Endothelial cell of umbilical vein (primary cell): Measurements from ENCODE around the gene PROZ. TPM values are rescaled to one million over a fixed set of nuclear protein-coding genes. Genes with fewer than 3 reads are reported as not detected.

Experiments used
- BruUV-seq: library from RNA; stranded (reverse); fragments of 400-500 nt; replicated peaks from 2 replicates; lab custom pipeline; 2021; lab: Mats Ljungman, UMichigan
- CTCF ChIA-PET: fragments of 300-600, 350-600 bp; sonication (Branson Sonifier 250); formaldehyde crosslinking; loops from one replicate; lab custom pipeline; 2021; ENCODE audit warnings: antibody characterized with exemption, inconsistent platforms; lab: Charles Lee
- POLR2A ChIA-PET: fragments of 300-600, 350-600 bp; sonication (Branson Sonifier 250); formaldehyde crosslinking; loops from one replicate; lab custom pipeline; 2021; ENCODE audit warnings: antibody characterized with exemption, inconsistent platforms; lab: Charles Lee
- DNase-seq: peaks from one replicate; pipeline ENCODE4 v3.0.0-alpha.2; 2011; ENCODE audit warnings: low read depth, low spot score
- FAIRE-seq: peaks from 2 replicates; lab custom pipeline; 2011; peaks lifted over from hg19 to GRCh38; lab: Jason Lieb, UNC
- H2AFZ ChIP-seq: 2 replicates; pipeline ENCODE4 v1.6.0; 2012; ENCODE audit warnings: low read depth, low read length, control low read depth, inconsistent platforms
- H3K27ac ChIP-seq: 2 replicates; pipeline ENCODE4 v1.5.1; 2011; ENCODE audit warnings: low read depth, mild to moderate bottlenecking, control low read depth, low read length, moderate library complexity; ENCODE audit not compliant: insufficient read depth
- H3K27me3 ChIP-seq, 2 experiments: 2 replicates each; pipeline versions ENCODE4 v1.6.0 to v1.6.1; 2011; ENCODE audit warnings: low read length in 2 of 2, mixed read lengths in 1 of 2; ENCODE audit not compliant: control insufficient read depth in 2 of 2, insufficient read depth in 2 of 2
- H3K36me3 ChIP-seq, 2 experiments: 2 replicates in 1 of 2; 3 replicates in 1 of 2; pipeline ENCODE4 v1.5.1; 2011; ENCODE audit warnings: low read length in 2 of 2, mild to moderate bottlenecking in 1 of 2, moderate library complexity in 1 of 2; ENCODE audit not compliant: control insufficient read depth in 2 of 2, insufficient read depth in 2 of 2; ENCODE audit errors: extremely low read depth in 1 of 2
- H3K4me1 ChIP-seq: 3 replicates; pipeline ENCODE4 v1.5.1; 2011; ENCODE audit warnings: mild to moderate bottlenecking, low read length; ENCODE audit not compliant: control insufficient read depth, insufficient read depth; ENCODE audit errors: extremely low read depth
- H3K4me2 ChIP-seq: 2 replicates; pipeline ENCODE4 v1.6.1; 2011; ENCODE audit warnings: low read length, control low read depth, mixed read lengths; ENCODE audit not compliant: insufficient read depth
- H3K4me3 ChIP-seq, 3 experiments: fragments of 200-600 bp in 1 of 3; sonication (generic), shearing (Covaris generic) in 1 of 3; replicated peaks in 1 of 3; 2 replicates each; pipeline ENCODE4 v1.5.1; 2011 to 2016; ENCODE audit warnings: control low read depth in 3 of 3, low read length in 3 of 3, mild to moderate bottlenecking in 2 of 3, inconsistent platforms in 1 of 3, low read depth in 1 of 3, moderate library complexity in 1 of 3; ENCODE audit not compliant: insufficient read depth in 1 of 3
- H3K79me2 ChIP-seq: 2 replicates; pipeline ENCODE4 v1.6.0; 2012; ENCODE audit warnings: low read length, inconsistent platforms; ENCODE audit not compliant: control insufficient read depth, insufficient read depth
- H3K9ac ChIP-seq: replicated peaks from 2 replicates; pipeline ENCODE3; 2011; ENCODE audit warnings: low read length, control low read depth; ENCODE audit not compliant: insufficient read depth; ENCODE audit errors: extremely low read depth
- H3K9me1 ChIP-seq: replicated peaks from 3 replicates; pipeline ENCODE4 v1.6.0; 2011; ENCODE audit warnings: mild to moderate bottlenecking, low read length; ENCODE audit not compliant: control insufficient read depth, insufficient read depth; ENCODE audit errors: extremely low read depth
- H3K9me3 ChIP-seq: replicated peaks from 2 replicates; pipeline ENCODE4 v1.5.1; 2012; ENCODE audit warnings: low read length, inconsistent platforms; ENCODE audit not compliant: control insufficient read depth, insufficient read depth
- H4K20me1 ChIP-seq: replicated peaks from 2 replicates; pipeline ENCODE3; 2011; ENCODE audit warnings: mild to moderate bottlenecking, low read length; ENCODE audit not compliant: control insufficient read depth, insufficient read depth; ENCODE audit errors: extremely low read depth
- CTCF ChIP-seq, 2 donors: IDR thresholded peaks; 1 replicate in 1 of 2; 2 replicates in 1 of 2; pipeline ENCODE4 v1.5.1; 2011; ENCODE audit warnings: low read length in 2 of 2, mild to moderate bottlenecking in 2 of 2, moderate library complexity in 2 of 2, control low read depth in 1 of 2, inconsistent platforms in 1 of 2, low read depth in 1 of 2; ENCODE audit not compliant: insufficient read depth in 1 of 2; ENCODE audit errors: extremely low read depth in 1 of 2
- EZH2 ChIP-seq: IDR thresholded peaks from 2 replicates; pipeline ENCODE4 v1.6.1; 2012; ENCODE audit warnings: borderline replicate concordance, low read depth, mild to moderate bottlenecking, moderate library complexity, low read length, inconsistent platforms; ENCODE audit not compliant: severe bottlenecking
- FOS ChIP-seq: IDR thresholded peaks from 2 replicates; pipeline ENCODE4 v1.6.1; 2011; ENCODE audit warnings: mild to moderate bottlenecking, low read length, moderate library complexity, borderline replicate concordance; ENCODE audit not compliant: insufficient read depth
- GATA2 ChIP-seq: IDR thresholded peaks from 2 replicates; pipeline ENCODE4 v1.7.0; 2011; ENCODE audit warnings: low read depth, mild to moderate bottlenecking, moderate library complexity, mixed read lengths, low read length; ENCODE audit not compliant: insufficient read length, insufficient read depth
- JUN ChIP-seq: IDR thresholded peaks from 2 replicates; pipeline ENCODE4 v1.6.1; 2011; ENCODE audit warnings: borderline replicate concordance, low read depth; ENCODE audit not compliant: insufficient read length, insufficient read depth
- MAX ChIP-seq: IDR thresholded peaks from 2 replicates; pipeline ENCODE4 v1.6.1; 2011; ENCODE audit not compliant: insufficient read depth, insufficient read length
- MYC ChIP-seq: IDR thresholded peaks from one replicate; pipeline ENCODE4 v1.6.1; 2011; ENCODE audit warnings: mild to moderate bottlenecking, low read depth, low read length
- POLR2A ChIP-seq: IDR thresholded peaks from 2 replicates; pipeline ENCODE4 v1.6.1; 2012; ENCODE audit warnings: low read depth, mild to moderate bottlenecking, control low read depth, low read length
- POLR2AphosphoS5 ChIP-seq: IDR thresholded peaks from 2 replicates; pipeline ENCODE4 v1.6.1; 2012; ENCODE audit warnings: low read depth, mild to moderate bottlenecking, control low read depth, low read length, moderate library complexity; ENCODE audit not compliant: insufficient read depth
- dilution Hi-C: fragments of 300-500 bp; cut with MboI; formaldehyde crosslinking; loops from one replicate; pipeline ENCODE4 v1.15.0; 2019; ENCODE audit warnings: low sequenced_read_pairs; ENCODE audit not compliant: extremely low pct_ligation_motif_present
- intact Hi-C: fragments of 100-400 bp; cut with micrococcal nuclease; formaldehyde crosslinking; loops from one replicate; pipeline ENCODE4 v1.10.0; 2022
- polyA plus RNA-seq, 4 experiments: library from polyadenylated mRNA; depleted of rRNA in 3 of 4; stranded (reverse) in 3 of 4; unstranded in 1 of 4; fragments of >200 nt; gene quantifications; 2 replicates each; pipeline versions ENCODE4 v1.2.1 to v1.2.3, GENCODE V29; 2011 to 2012; ENCODE audit warnings: missing spikeins in 1 of 4
- total RNA-seq: library from RNA; stranded (reverse); gene quantifications from 2 replicates; pipeline ENCODE4 v1.2.3, GENCODE V29; 2021

Gene PROZ
- total and polyA plus RNA-seq, 2 donors (not counting 3 experiments of a cell fraction or from before 2014, with no cell fraction given) = not detected

GRCh38 chr13:113109151-113110047 lies 49.0 kb upstream of the PROZ start:
- dilution Hi-C loops = no loop called here
- CTCF ChIA-PET = no interaction called here

More at GRCh38 chr13:113109151-113110047, 49.0 kb upstream of the PROZ start:
- H3K4me1 ChIP-seq = no peaks in the 10 kb centered on the region
- FAIRE-seq (no peak), DNase-seq (no peak)
- H3K9me1 ChIP-seq = no peaks in the 10 kb centered on the region
- no peak overlapping the region for H3K9ac ChIP-seq
- no peak overlapping the region for H3K27ac ChIP-seq
- H3K9me3 ChIP-seq = no peaks in the 10 kb centered on the region
- H3K79me2 ChIP-seq = no peaks in the 10 kb centered on the region
- POLR2A ChIA-PET = no interaction called here
- H3K4me2 ChIP-seq = no peak overlapping the region
- intact Hi-C loops = no loop called here
- no peak overlapping the region for H3K4me3 ChIP-seq
- no TSS peak for BruUV-seq
- no peak overlapping the region for H2AFZ ChIP-seq
- no peaks in the 10 kb centered on the region for H3K36me3 ChIP-seq
- H4K20me1 ChIP-seq = no peaks in the 10 kb centered on the region
- TF ChIP-seq MAX = no peak
- no peak for TF ChIP-seq EZH2
- TF ChIP-seq POLR2AphosphoS5 = no peak
- no peak for TF ChIP-seq JUN
- TF ChIP-seq CTCF (IDR thresholded peaks at IDR 0.05; ENCODE audit: extremely low read depth in 1 of 2, insufficient read depth in 1 of 2, low read depth in 1 of 2, low read length in 2 of 2) = no peak
- TF ChIP-seq MYC = no peak
- TF ChIP-seq FOS = no peak
- no peak for TF ChIP-seq GATA2
- no peak for TF ChIP-seq POLR2A
- peaks cover 17 to 22% of the 10 kb centered on the region in 2 experiments for H3K27me3 ChIP-seq
